Loucy (cell line): Measurements from ENCODE around the gene AHRR.

ENCODE experiments used
- H2AFZ ChIP-seq: fragments of 200-600 bp; sonication (generic); 2 replicates; pipeline ENCODE4 v1.6.0; 2016; ENCODE audit warnings: antibody characterized with exemption, mild to moderate bottlenecking, low read length, moderate library complexity
- H3F3A ChIP-seq: fragments of 200-600 bp; 2 replicates; pipeline ENCODE4 v1.6.0; 2016; ENCODE audit warnings: antibody characterized with exemption, low read depth, mild to moderate bottlenecking
- H3K27me3 ChIP-seq: fragments of 200-600 bp; sonication (generic); 2 replicates; pipeline ENCODE4 v1.6.1; 2014; ENCODE audit warnings: low read length, mild to moderate bottlenecking; ENCODE audit not compliant: insufficient read depth, poor library complexity, severe bottlenecking
- H3K36me3 ChIP-seq: fragments of 200-600 bp; sonication (generic); 2 replicates; pipeline ENCODE4 v1.6.1; 2016; ENCODE audit warnings: low read length; ENCODE audit not compliant: insufficient read depth
- H3K4me1 ChIP-seq: fragments of 200-600 bp; sonication (generic); 2 replicates; pipeline ENCODE4 v1.5.1; 2014; ENCODE audit warnings: low read length, mild to moderate bottlenecking; ENCODE audit not compliant: insufficient read depth, poor library complexity, severe bottlenecking
- H3K4me2 ChIP-seq: fragments of 200-600 bp; sonication (generic); 2 replicates; pipeline ENCODE4 v1.6.0; 2014; ENCODE audit warnings: antibody characterized with exemption, low read length, low read depth, mild to moderate bottlenecking; ENCODE audit not compliant: poor library complexity, severe bottlenecking
- H3K4me3 ChIP-seq: fragments of 200-600 bp; sonication (generic); 2 replicates; pipeline ENCODE4 v1.5.1; 2014; ENCODE audit warnings: low read length, mild to moderate bottlenecking, mixed read lengths; ENCODE audit not compliant: poor library complexity, severe bottlenecking
- H3K79me2 ChIP-seq: fragments of 200-600 bp; sonication (generic); 2 replicates; pipeline ENCODE4 v1.6.1; 2014; ENCODE audit warnings: low read length; ENCODE audit not compliant: insufficient read depth
- H3K9ac ChIP-seq: fragments of 200-600 bp; sonication (generic); 2 replicates; pipeline ENCODE4 v1.6.0; 2014; ENCODE audit warnings: mild to moderate bottlenecking, low read depth, low read length, moderate library complexity; ENCODE audit not compliant: poor library complexity, severe bottlenecking
- H3K9me2 ChIP-seq: fragments of 200-600 bp; sonication (generic); replicated peaks from 2 replicates; pipeline ENCODE4 v1.6.1; 2016; ENCODE audit warnings: low read depth, low read length, mixed read lengths
- H3K9me3 ChIP-seq: fragments of 200-600 bp; sonication (generic); 2 replicates; pipeline ENCODE4 v1.6.1; 2014; ENCODE audit warnings: mild to moderate bottlenecking, antibody characterized with exemption, low read length, low read depth; ENCODE audit not compliant: insufficient read depth
- H4K20me1 ChIP-seq: fragments of 200-600 bp; sonication (generic); 2 replicates; pipeline ENCODE4 v1.6.0; 2014; ENCODE audit warnings: antibody characterized with exemption, low read length, mild to moderate bottlenecking; ENCODE audit not compliant: insufficient read depth, poor library complexity, severe bottlenecking
- EZH2phosphoT487 ChIP-seq: fragments of 200-600 bp; IDR thresholded peaks from 2 replicates; pipeline ENCODE4 v1.6.1; 2018; ENCODE audit warnings: antibody characterized with exemption, mild to moderate bottlenecking, moderate library complexity, borderline replicate concordance
- TF ChIP-seq, protein P1 (sequence below): fragments of 200-600 bp; sonication (generic); conservative IDR thresholded peaks from 2 replicates; pipeline ENCODE4 v1.5.1; 2014; ENCODE audit warnings: mild to moderate bottlenecking, antibody characterized with exemption, low read length

AHRR gene

DNA sequence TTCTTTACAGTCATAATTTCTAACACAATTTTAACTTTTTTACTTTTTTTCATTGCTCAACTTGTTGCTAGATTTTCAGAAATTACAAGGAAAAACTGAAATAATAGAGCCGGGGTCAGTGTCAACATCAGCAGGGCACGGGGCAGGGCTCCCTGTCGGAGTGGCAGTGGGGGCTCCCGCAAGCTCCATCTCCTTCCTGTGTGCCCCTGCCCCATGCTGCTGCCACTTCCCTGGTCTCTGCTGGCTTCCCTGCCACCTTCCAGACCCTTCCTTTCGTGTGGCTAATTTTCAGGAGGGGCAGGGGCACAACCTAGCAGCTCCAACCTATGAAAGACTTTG is 120.5 kb downstream of the AHRR start:
- peak overlapping the region; percentile 97 for H3K9ac ChIP-seq

DNA sequence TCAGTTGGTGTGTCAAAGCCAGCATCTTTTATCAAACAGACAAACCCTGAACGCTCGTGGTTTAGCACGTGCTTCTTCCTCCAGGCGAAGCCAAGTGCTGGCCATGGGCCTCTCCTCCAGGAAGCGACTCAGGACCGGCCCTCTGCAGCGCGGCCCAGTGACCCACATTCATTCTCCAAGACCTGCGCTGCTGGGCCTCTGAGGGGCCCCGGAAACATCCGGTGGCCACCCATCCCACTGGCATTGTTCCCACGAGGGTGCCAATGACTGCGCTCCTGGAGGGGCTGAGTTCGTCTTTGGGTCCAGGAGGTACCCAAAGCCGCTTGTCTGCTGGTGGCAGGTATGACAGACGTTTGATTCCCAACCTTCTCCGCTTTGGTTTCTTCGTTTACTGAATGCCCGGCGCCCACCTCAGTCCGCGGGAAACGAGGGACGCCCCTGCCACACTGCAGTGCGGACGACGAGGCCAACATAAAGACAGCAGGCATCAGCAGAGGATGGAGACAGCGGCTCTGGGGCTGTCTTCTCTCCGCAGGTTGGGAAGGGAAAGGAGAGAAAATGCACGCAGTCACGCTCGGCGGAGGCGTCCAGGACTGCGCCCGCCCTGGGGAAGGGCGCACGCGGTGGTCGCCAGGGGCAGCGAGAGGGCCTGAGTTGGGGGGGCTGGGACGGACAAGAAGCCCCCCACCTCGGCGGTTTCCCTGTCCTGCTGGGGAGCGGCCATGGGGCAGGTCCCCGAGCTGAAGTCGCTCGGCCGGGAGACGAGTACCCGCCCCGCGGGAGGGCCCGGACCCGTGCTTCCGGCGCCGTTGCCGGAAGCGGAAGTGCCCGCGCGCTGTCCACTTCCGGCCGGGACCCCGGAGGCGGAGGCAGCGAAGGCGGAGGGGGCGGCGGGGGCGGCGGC is 121.1 kb downstream of the AHRR start, which contains the start of gene EXOC3:
TSS of gene EXOC3 (plus strand) at position 842 of the 904 bp plus-strand sequence. CDS start 3,030 bp downstream, outside the sequence.
- Histone ChIP-seq H3K79me2 (peaks cover 46% of the 10 kb centered on the region), H3K4me1 (peaks cover 53% of the 10 kb centered on the region), H3F3A (no peaks in the 10 kb centered on the region), H3K4me2 (peak within 1 kb of the TSS; percentile 99), H3K36me3 (peaks cover 7% of the 10 kb centered on the region; the same call in 1 of the 2 replicates), H3K9me2 (no peaks in the 10 kb centered on the region), H3K4me3 (peak within 1 kb of the TSS; percentile 99), H4K20me1 (peaks cover 17% of the 10 kb centered on the region), H3K9me3 (no peaks in the 10 kb centered on the region), H3K9ac (peak within 1 kb of the TSS; percentile 97), H2AFZ (peak within 1 kb of the TSS; percentile 79), H3K27me3 (no peaks in the 10 kb centered on the region)
- TF ChIP-seq, protein P1, sequence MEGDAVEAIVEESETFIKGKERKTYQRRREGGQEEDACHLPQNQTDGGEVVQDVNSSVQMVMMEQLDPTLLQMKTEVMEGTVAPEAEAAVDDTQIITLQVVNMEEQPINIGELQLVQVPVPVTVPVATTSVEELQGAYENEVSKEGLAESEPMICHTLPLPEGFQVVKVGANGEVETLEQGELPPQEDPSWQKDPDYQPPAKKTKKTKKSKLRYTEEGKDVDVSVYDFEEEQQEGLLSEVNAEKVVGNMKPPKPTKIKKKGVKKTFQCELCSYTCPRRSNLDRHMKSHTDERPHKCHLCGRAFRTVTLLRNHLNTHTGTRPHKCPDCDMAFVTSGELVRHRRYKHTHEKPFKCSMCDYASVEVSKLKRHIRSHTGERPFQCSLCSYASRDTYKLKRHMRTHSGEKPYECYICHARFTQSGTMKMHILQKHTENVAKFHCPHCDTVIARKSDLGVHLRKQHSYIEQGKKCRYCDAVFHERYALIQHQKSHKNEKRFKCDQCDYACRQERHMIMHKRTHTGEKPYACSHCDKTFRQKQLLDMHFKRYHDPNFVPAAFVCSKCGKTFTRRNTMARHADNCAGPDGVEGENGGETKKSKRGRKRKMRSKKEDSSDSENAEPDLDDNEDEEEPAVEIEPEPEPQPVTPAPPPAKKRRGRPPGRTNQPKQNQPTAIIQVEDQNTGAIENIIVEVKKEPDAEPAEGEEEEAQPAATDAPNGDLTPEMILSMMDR: no peak
- TF ChIP-seq EZH2phosphoT487: no peak

More for the DNA sequence above, 120.5 kb downstream of the AHRR start:
- Histone ChIP-seq H3K4me3 (peak overlapping the region; percentile 99), H4K20me1 (peaks cover 12% of the 10 kb centered on the region), H3K36me3 (peaks cover 1% of the 10 kb centered on the region; the same call in 1 of the 2 replicates), H3K4me1 (peaks cover 56% of the 10 kb centered on the region), H3K9me2 (no peaks in the 10 kb centered on the region), H3K9me3 (no peaks in the 10 kb centered on the region), H3K4me2 (peak overlapping the region; percentile 77), H3K27me3 (no peaks in the 10 kb centered on the region), H3K79me2 (peaks cover 40% of the 10 kb centered on the region), H3F3A (no peaks in the 10 kb centered on the region), H2AFZ (no peak overlapping the region)
- TF ChIP-seq, protein P1: no peak
- TF ChIP-seq EZH2phosphoT487: no peak

DNA sequence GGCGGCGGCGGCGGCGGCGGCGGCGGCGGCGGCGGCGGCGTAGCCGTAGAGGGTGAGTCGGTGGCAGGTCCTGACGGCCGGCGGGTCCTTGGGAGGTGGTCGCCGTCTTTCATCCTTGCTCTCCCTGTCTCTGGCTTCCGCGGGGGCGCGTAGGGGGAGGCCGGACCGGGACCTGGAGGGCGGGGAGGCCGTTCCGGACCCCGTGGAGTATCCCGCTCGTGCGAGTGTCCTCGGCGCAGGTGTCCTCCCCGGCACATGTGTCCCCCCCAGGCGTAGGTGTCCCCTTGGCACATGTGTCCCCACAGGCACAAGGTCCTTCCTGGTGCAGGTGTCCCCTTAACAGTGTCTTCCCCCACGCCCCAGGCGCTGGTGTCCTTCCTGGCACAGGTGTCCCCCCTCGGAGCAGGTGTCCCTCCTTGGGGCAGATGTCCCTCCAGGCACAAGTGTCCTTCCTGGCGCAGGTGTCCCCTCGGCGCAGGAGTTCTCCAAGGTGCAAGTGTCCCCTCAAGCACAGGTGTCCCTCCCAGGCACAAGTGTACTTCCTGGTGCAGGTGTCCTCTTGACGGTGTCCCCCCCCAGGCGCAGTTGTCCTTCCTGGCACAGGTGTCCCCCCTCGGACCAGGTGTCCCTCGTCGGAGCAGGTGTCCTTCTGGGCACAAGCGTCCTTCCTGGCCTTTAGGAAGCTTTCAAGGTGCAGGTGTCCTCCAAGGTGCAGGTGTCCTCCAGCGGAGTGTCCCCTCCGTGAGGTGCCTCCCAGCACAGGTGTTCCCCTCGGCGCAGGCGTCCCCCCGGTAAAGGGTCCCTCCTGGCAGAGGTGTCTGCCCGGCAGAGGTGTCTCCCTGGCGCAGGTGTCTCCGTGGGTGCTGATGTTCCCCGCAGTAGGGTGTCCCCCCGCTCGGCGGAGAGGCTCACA is 122.0 kb downstream of the AHRR start:
- Histone ChIP-seq H3K36me3 (peaks cover 16% of the 10 kb centered on the region; the same call in 1 of the 2 replicates), H3K9me3 (no peaks in the 10 kb centered on the region), H3K79me2 (peaks cover 51% of the 10 kb centered on the region), H3K4me2 (peak overlapping the region; percentile 99), H3K9ac (peak overlapping the region; percentile 97), H3K4me1 (peaks cover 51% of the 10 kb centered on the region), H3K27me3 (no peaks in the 10 kb centered on the region), H3F3A (no peaks in the 10 kb centered on the region), H3K9me2 (no peaks in the 10 kb centered on the region), H2AFZ (peak overlapping the region; percentile 53), H4K20me1 (peaks cover 17% of the 10 kb centered on the region), H3K4me3 (peak overlapping the region; percentile 99)
- no peak for TF ChIP-seq EZH2phosphoT487
- TF ChIP-seq, protein P1: no peak
